Neural crest cell (in vitro differentiated cells): Measurements from ENCODE around the gene PRR7. TPM values are rescaled to one million over a fixed set of nuclear protein-coding genes. Genes with fewer than 3 reads are reported as not detected.

Experiments used
- DNase-seq: peaks from one replicate; pipeline ENCODE4 v3.0.0; 2021; ENCODE audit warnings: low read depth, mixed read lengths, low spot score
- H3K27ac Mint-ChIP-seq: one replicate; pipeline ENCODE4 v1.8.0; 2021; ENCODE audit warnings: mild to moderate bottlenecking, mixed read lengths; ENCODE audit not compliant: unreplicated experiment
- H3K27me3 Mint-ChIP-seq: 2 replicates; pipeline ENCODE4 v1.8.0; 2021; ENCODE audit warnings: low read depth, mild to moderate bottlenecking, mixed read lengths
- H3K36me3 Mint-ChIP-seq: 2 replicates; pipeline ENCODE4 v1.8.0; 2021; ENCODE audit warnings: low read depth, mild to moderate bottlenecking, mixed read lengths
- H3K4me1 Mint-ChIP-seq: 2 replicates; pipeline ENCODE4 v1.8.0; 2021; ENCODE audit warnings: mixed read lengths
- H3K4me3 Mint-ChIP-seq: one replicate; pipeline ENCODE4 v1.8.0; 2021; ENCODE audit warnings: mild to moderate bottlenecking, mixed read lengths
- H3K9me3 Mint-ChIP-seq: 2 replicates; pipeline ENCODE4 v1.8.0; 2021; ENCODE audit warnings: mixed read lengths
- CTCF ChIP-seq: fragments of 200-600 bp; sonication (generic); conservative IDR thresholded peaks from 2 replicates; pipeline ENCODE4 v1.5.0; 2021; ENCODE audit warnings: antibody characterized with exemption, mild to moderate bottlenecking
- total RNA-seq: library from RNA; stranded (reverse); gene quantifications from 2 replicates; pipeline ENCODE4 v1.2.1, GENCODE V29; 2021

Gene PRR7
- total RNA-seq, 1 donor from 2014 or later, result 19.0 TPM

- Mint-ChIP-seq H3K4me3 (peak overlapping the region; percentile 91), H3K4me1 (peaks cover 58% of the 10 kb centered on the region), H3K36me3 (peaks cover 30% of the 10 kb centered on the region), H3K9me3 (no peaks in the 10 kb centered on the region), H3K27me3 (peaks cover 21% of the 10 kb centered on the region), H3K27ac (peak overlapping the region; percentile 93)
- TF ChIP-seq CTCF, result no peak
- DNase-seq, result no peak
Observed at GRCh38 chr5:177471610-177472356, 25.2 kb downstream of the PRR7 start.

GRCh38 chr5:177472460-177473442 lies 26.1 kb downstream of the PRR7 start:
- no peaks in the 10 kb centered on the region for H3K9me3 Mint-ChIP-seq
- peak overlapping the region; percentile 93 for H3K27ac Mint-ChIP-seq
- DNase-seq, result no peak
- H3K4me3 Mint-ChIP-seq, result peak overlapping the region; percentile 91
- no peak for TF ChIP-seq CTCF
- peaks cover 23% of the 10 kb centered on the region for H3K27me3 Mint-ChIP-seq
- peaks cover 22% of the 10 kb centered on the region for H3K36me3 Mint-ChIP-seq
- H3K4me1 Mint-ChIP-seq, result peaks cover 61% of the 10 kb centered on the region

DNA sequence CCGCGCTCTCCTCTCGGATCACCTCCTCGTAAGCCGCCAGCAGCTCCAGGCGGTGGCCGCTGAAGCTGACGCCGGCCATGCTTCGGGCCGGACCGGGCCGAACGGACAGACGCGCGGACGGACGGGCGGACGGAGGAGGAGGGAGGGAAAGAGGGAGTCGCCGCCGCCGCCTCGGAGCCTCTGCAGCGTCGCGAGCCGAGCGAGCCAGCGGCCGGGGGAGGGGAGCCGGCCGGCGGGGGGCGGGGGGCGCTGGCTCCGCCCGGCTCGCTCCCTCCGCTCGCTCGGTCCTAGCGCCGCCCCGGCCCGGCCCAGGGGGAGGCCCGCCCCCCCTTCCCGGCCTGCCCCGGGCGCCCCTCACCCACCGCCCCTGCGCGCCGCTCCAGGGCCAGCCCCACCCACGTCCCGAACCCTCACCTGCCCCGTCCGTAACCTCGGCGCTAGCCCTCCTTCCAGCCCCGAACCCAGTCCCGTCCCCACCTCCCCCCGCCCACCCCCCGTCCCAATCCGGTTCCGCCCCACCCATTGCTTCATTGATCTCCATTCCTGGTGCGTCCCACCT lies 26.9 kb downstream of the PRR7 start, which contains the start of gene DBN1:
DBN1 (minus strand) TSS at position 192 of the 559 bp plus-strand sequence; CDS start at position 79, 113 bp downstream.
- no peak for DNase-seq
- peaks cover 67% of the 10 kb centered on the region for H3K4me1 Mint-ChIP-seq
- peaks cover 25% of the 10 kb centered on the region for H3K27me3 Mint-ChIP-seq
- TF ChIP-seq CTCF, result no peak
- H3K27ac Mint-ChIP-seq, result peak within 1 kb of the TSS; percentile 93
- peak within 1 kb of the TSS; percentile 94 for H3K4me3 Mint-ChIP-seq
- H3K36me3 Mint-ChIP-seq, result peaks cover 18% of the 10 kb centered on the region
- H3K9me3 Mint-ChIP-seq, result no peaks in the 10 kb centered on the region

GRCh38 chr5:177474002-177474476 lies 27.4 kb downstream of the PRR7 start:
- Mint-ChIP-seq H3K36me3 (peaks cover 13% of the 10 kb centered on the region), H3K4me1 (peaks cover 63% of the 10 kb centered on the region), H3K9me3 (no peaks in the 10 kb centered on the region), H3K27me3 (peaks cover 22% of the 10 kb centered on the region), H3K27ac (peak overlapping the region; percentile 90), H3K4me3 (peak overlapping the region; percentile 94)
- no peak for TF ChIP-seq CTCF
- no peak for DNase-seq
